Astrocyte (in vitro differentiated cells and primary cell): ENCODE data around the gene FXR2.

Experiments used
- CTCF ChIP-seq: IDR thresholded peaks from 2 replicates; pipeline ENCODE4 v1.5.1; 2011; ENCODE audit warnings: low read depth, mild to moderate bottlenecking, inconsistent platforms, low read length, moderate library complexity; ENCODE audit not compliant: insufficient read depth
- EZH2 ChIP-seq: IDR thresholded peaks from 2 replicates; pipeline ENCODE4 v1.6.1; 2012; ENCODE audit warnings: mild to moderate bottlenecking, low read length, inconsistent platforms; ENCODE audit not compliant: insufficient read depth

- TF ChIP-seq CTCF (no peak), EZH2 (no peak)
These were observed 42.4 kb upstream of the FXR2 start for GRCh38 chr17:7656958-7657609.
